Body of pancreas (tissue), 4 donors: ENCODE data around the gene DNAJB14.

Source experiments
- POLR2A ChIP-seq, 3 donors: fragments of 450-650 bp; IDR thresholded peaks; one replicate each; pipeline ENCODE4 v1.6.1; 2016; ENCODE audit warnings: antibody characterized with exemption in 3 of 3, mild to moderate bottlenecking in 2 of 3
- TF ChIP-seq, protein P1 (sequence below), 7 experiments: fragments of 450-650 bp in 4 of 7; fragments of 200-600 bp in 3 of 7; sonication (generic) in 3 of 7; IDR thresholded peaks; one replicate each; pipeline ENCODE4 v1.5.1; 2016 to 2019; ENCODE audit warnings: antibody characterized with exemption in 7 of 7

DNA sequence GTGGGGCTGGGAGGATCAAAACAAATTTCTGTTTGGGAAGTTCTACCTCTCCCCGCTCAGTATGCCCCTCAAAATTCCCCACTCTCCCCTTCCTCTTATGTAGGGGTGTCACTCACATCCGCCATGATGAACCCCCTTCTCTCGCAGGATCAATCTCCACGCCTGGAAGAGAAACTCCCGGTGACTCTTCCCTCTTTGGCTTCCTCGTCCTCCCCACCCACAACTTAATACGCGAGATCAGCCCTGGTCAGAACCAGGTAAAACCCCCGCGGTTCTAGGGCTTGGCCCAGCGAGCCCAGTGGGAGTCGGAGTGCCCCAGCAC is 52.6 kb downstream of the DNAJB14 start:
- TF ChIP-seq, protein P1, sequence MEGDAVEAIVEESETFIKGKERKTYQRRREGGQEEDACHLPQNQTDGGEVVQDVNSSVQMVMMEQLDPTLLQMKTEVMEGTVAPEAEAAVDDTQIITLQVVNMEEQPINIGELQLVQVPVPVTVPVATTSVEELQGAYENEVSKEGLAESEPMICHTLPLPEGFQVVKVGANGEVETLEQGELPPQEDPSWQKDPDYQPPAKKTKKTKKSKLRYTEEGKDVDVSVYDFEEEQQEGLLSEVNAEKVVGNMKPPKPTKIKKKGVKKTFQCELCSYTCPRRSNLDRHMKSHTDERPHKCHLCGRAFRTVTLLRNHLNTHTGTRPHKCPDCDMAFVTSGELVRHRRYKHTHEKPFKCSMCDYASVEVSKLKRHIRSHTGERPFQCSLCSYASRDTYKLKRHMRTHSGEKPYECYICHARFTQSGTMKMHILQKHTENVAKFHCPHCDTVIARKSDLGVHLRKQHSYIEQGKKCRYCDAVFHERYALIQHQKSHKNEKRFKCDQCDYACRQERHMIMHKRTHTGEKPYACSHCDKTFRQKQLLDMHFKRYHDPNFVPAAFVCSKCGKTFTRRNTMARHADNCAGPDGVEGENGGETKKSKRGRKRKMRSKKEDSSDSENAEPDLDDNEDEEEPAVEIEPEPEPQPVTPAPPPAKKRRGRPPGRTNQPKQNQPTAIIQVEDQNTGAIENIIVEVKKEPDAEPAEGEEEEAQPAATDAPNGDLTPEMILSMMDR (IDR thresholded peaks at IDR 0.05) = no peak
- no peak for TF ChIP-seq POLR2A (IDR thresholded peaks at IDR 0.05)
